ENCODE results near the gene CINP.
"Not testable (repeated sequence)": the region's sequence is repeated elsewhere in the genome, so short reads cannot be mapped to it uniquely, and the experiment has no call there.

The CINP gene

GRCh38 chr14:102353126-102353619 lies 9.5 kb downstream of the CINP start:
- Histone ChIP-seq H3K4me3 (ENCODE audit: extremely low read depth, insufficient read depth, low read length, poor library complexity, severe bottlenecking) (no peak overlapping the region), H3K4me1 (ENCODE audit: control insufficient read depth, insufficient read depth, low read length, poor library complexity, severe bottlenecking) (no peaks in the 10 kb centered on the region), H3K36me3 (ENCODE audit: control insufficient read depth, insufficient read depth, low read length) (peaks cover 75% of the 10 kb centered on the region), H3K27ac (ENCODE audit: low read depth, low read length, severe bottlenecking) (no peak overlapping the region), H3K9me3 (ENCODE audit: control insufficient read depth, low read length) (no peaks in the 10 kb centered on the region)
- WGBS, 2 experiments (ENCODE audit: insufficient coverage in 2 of 2): 89 to 93% methylated on average over 7 of the region's 8 CpGs

- WGBS, 2 experiments (ENCODE audit: insufficient coverage in 2 of 2): 93 to 94% methylated on average over 2 of the region's 4 CpGs
- H3K4me1 ChIP-seq (ENCODE audit: control insufficient read depth, insufficient read depth, low read length, poor library complexity, severe bottlenecking): no peaks in the 10 kb centered on the region
- peaks cover 71% of the 10 kb centered on the region for H3K36me3 ChIP-seq (ENCODE audit: control insufficient read depth, insufficient read depth, low read length)
- no peak overlapping the region for H3K4me3 ChIP-seq (ENCODE audit: extremely low read depth, insufficient read depth, low read length, poor library complexity, severe bottlenecking)
- no peak overlapping the region for H3K27ac ChIP-seq (ENCODE audit: low read depth, low read length, severe bottlenecking)
- no peaks in the 10 kb centered on the region for H3K9me3 ChIP-seq (ENCODE audit: control insufficient read depth, low read length)
These were observed 10.5 kb downstream of the CINP start for GRCh38 chr14:102352213-102352612.

GRCh38 chr14:102351593-102351992 lies 11.1 kb downstream of the CINP start:
- 93 to 97% methylated on average over 6 to 8 of the region's 9 CpGs for WGBS, 2 experiments (ENCODE audit: insufficient coverage in 2 of 2)
- peaks cover 76% of the 10 kb centered on the region for H3K36me3 ChIP-seq (ENCODE audit: control insufficient read depth, insufficient read depth, low read length)
- not testable (repeated sequence) for H3K4me3 ChIP-seq (ENCODE audit: extremely low read depth, insufficient read depth, low read length, poor library complexity, severe bottlenecking)

GRCh38 chr14:102351023-102351422 lies 11.7 kb downstream of the CINP start:
- WGBS, 2 experiments (ENCODE audit: insufficient coverage in 2 of 2): 95 to 96% methylated on average over 8 to 9 of the region's 10 CpGs
- Histone ChIP-seq H3K9me3 (ENCODE audit: control insufficient read depth, low read length) (no peaks in the 10 kb centered on the region), H3K4me3 (ENCODE audit: extremely low read depth, insufficient read depth, low read length, poor library complexity, severe bottlenecking) (no peak overlapping the region), H3K36me3 (ENCODE audit: control insufficient read depth, insufficient read depth, low read length) (peaks cover 79% of the 10 kb centered on the region), H3K27ac (ENCODE audit: low read depth, low read length, severe bottlenecking) (no peak overlapping the region), H3K4me1 (ENCODE audit: control insufficient read depth, insufficient read depth, low read length, poor library complexity, severe bottlenecking) (no peaks in the 10 kb centered on the region)

More at GRCh38 chr14:102351593-102351992, 11.1 kb downstream of the CINP start:
- H3K27ac ChIP-seq (ENCODE audit: low read depth, low read length, severe bottlenecking); H3K9me3 ChIP-seq (ENCODE audit: control insufficient read depth, low read length); H3K4me1 ChIP-seq (ENCODE audit: control insufficient read depth, insufficient read depth, low read length, poor library complexity, severe bottlenecking): not testable (repeated sequence)

DNA sequence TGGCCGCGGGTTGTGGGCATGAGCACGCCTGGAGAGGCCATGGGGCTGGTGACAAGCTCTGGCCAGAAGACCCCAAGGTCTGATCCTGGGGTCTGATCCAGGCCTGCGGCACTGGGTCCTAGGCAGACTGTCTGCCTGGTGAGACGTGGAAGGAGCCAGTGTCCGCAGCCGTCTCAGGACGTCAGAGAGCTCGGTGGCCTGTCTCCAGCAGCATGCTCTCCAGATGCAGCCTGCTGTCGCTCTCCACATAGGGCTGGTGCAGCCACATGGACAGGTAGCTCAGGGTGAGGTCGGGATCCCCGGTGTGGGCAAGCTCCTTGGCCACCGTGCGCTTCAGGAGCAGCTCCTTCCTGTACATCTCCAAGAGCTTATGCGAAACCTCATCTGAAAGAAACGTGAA lies 14.3 kb downstream of the CINP start:
- H3K36me3 ChIP-seq (ENCODE audit: control insufficient read depth, insufficient read depth, low read length): peaks cover 69% of the 10 kb centered on the region
- H3K9me3 ChIP-seq (ENCODE audit: control insufficient read depth, low read length): no peaks in the 10 kb centered on the region
- 90 to 95% methylated on average over 16 of the region's 16 CpGs for WGBS, 2 experiments (ENCODE audit: insufficient coverage in 2 of 2)
- no peak overlapping the region for H3K27ac ChIP-seq (ENCODE audit: low read depth, low read length, severe bottlenecking)
- H3K4me1 ChIP-seq (ENCODE audit: control insufficient read depth, insufficient read depth, low read length, poor library complexity, severe bottlenecking): no peaks in the 10 kb centered on the region
- H3K4me3 ChIP-seq (ENCODE audit: extremely low read depth, insufficient read depth, low read length, poor library complexity, severe bottlenecking): no peak overlapping the region

DNA sequence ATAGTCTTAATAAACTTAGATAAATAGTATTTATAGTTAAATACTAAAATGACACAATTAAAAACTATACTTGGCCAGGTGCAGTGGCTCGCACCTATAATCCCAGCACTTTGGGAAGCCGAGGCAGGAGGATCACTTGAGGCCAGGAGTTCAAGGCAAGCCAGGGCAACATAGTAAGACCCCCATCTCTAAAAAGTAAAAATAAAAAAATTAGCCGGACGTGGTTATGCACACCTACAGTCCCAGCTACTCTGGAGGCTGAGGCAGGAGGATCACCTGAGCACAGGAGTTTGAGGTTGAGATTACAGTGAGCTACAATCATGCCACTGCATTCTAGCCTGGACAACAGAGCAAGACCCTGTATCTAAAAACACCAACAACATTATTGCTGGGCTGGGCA lies 16.0 kb downstream of the CINP start:
- Histone ChIP-seq H3K4me3 (ENCODE audit: extremely low read depth, insufficient read depth, low read length, poor library complexity, severe bottlenecking) (no peak overlapping the region), H3K36me3 (ENCODE audit: control insufficient read depth, insufficient read depth, low read length) (peaks cover 64% of the 10 kb centered on the region)

DNA sequence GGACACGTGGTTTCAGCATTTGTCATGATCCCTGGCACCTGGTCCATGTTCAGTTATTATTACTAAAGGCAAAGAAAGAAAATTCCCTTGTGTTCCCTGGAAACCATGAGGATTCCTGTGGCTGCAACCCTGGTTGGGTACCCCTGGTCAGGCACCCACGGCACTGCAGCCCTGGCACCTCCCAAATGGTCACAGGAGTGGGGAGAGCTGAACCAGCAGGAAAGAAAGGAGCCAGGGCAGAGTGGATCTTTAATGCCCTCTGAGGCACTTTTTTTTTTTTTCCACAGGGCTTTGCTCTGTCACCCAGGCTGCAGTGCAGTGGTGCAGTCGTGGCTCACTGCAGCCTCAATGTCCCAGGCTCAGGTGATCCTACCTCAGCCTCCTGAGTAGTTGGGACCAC lies 17.5 kb downstream of the CINP start:
- no peak overlapping the region for H3K4me3 ChIP-seq (ENCODE audit: extremely low read depth, insufficient read depth, low read length, poor library complexity, severe bottlenecking)
- H3K27ac ChIP-seq (ENCODE audit: low read depth, low read length, severe bottlenecking): no peak overlapping the region
- H3K9me3 ChIP-seq (ENCODE audit: control insufficient read depth, low read length): no peaks in the 10 kb centered on the region
- WGBS, 2 experiments (ENCODE audit: insufficient coverage in 2 of 2): 82 to 90% methylated on average over 3 of the region's 3 CpGs
- H3K4me1 ChIP-seq (ENCODE audit: control insufficient read depth, insufficient read depth, low read length, poor library complexity, severe bottlenecking): no peaks in the 10 kb centered on the region
- peaks cover 72% of the 10 kb centered on the region for H3K36me3 ChIP-seq (ENCODE audit: control insufficient read depth, insufficient read depth, low read length)

More for the DNA sequence above, 16.0 kb downstream of the CINP start:
- WGBS, 2 experiments (ENCODE audit: insufficient coverage in 2 of 2): 100% methylated on average over 2 of the region's 4 CpGs; no CpG with 5 or more reads in 1 of the 2 experiments
- Histone ChIP-seq H3K4me1 (ENCODE audit: control insufficient read depth, insufficient read depth, low read length, poor library complexity, severe bottlenecking) (no peaks in the 10 kb centered on the region), H3K9me3 (ENCODE audit: control insufficient read depth, low read length) (no peaks in the 10 kb centered on the region), H3K27ac (ENCODE audit: low read depth, low read length, severe bottlenecking) (no peak overlapping the region)

- no peaks in the 10 kb centered on the region for H3K9me3 ChIP-seq (ENCODE audit: control insufficient read depth, low read length)
- peaks cover 66% of the 10 kb centered on the region for H3K36me3 ChIP-seq (ENCODE audit: control insufficient read depth, insufficient read depth, low read length)
- H3K27ac ChIP-seq (ENCODE audit: low read depth, low read length, severe bottlenecking): no peak overlapping the region
- WGBS, 2 experiments (ENCODE audit: insufficient coverage in 2 of 2): 83 to 98% methylated on average over 1 to 5 of the region's 5 CpGs
- H3K4me3 ChIP-seq (ENCODE audit: extremely low read depth, insufficient read depth, low read length, poor library complexity, severe bottlenecking): no peak overlapping the region
- H3K4me1 ChIP-seq (ENCODE audit: control insufficient read depth, insufficient read depth, low read length, poor library complexity, severe bottlenecking): no peaks in the 10 kb centered on the region
These were observed 18.2 kb downstream of the CINP start for GRCh38 chr14:102344485-102344884.

GRCh38 chr14:102344084-102344483 lies 18.6 kb downstream of the CINP start:
- no peaks in the 10 kb centered on the region for H3K4me1 ChIP-seq (ENCODE audit: control insufficient read depth, insufficient read depth, low read length, poor library complexity, severe bottlenecking)
- no peaks in the 10 kb centered on the region for H3K9me3 ChIP-seq (ENCODE audit: control insufficient read depth, low read length)
- no peak overlapping the region for H3K4me3 ChIP-seq (ENCODE audit: extremely low read depth, insufficient read depth, low read length, poor library complexity, severe bottlenecking)
- WGBS, 2 experiments (ENCODE audit: insufficient coverage in 2 of 2): 92 to 97% methylated on average over 5 to 6 of the region's 7 CpGs
- no peak overlapping the region for H3K27ac ChIP-seq (ENCODE audit: low read depth, low read length, severe bottlenecking)
- peaks cover 66% of the 10 kb centered on the region for H3K36me3 ChIP-seq (ENCODE audit: control insufficient read depth, insufficient read depth, low read length)

DNA sequence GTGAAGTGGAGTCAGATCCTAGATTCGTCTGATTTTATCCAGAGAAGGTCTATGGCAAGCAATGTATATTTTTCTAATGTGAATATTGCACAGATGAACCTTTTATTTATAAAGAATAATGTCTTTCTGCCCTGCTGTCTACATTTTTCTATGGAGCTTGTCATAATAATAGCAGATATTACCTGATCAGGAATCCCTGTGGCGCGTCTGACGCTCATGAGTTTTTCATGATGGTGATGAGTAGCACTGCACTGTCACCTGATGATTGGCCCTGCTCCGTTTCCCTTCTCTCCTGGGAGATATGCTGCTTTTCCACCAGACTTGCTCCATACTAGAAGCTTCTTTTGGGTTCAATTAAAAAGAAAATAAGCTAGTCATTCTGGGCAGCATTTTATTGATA lies 20.5 kb downstream of the CINP start:
- Histone ChIP-seq H3K4me3 (ENCODE audit: extremely low read depth, insufficient read depth, low read length, poor library complexity, severe bottlenecking) (no peak overlapping the region), H3K9me3 (ENCODE audit: control insufficient read depth, low read length) (no peaks in the 10 kb centered on the region), H3K36me3 (ENCODE audit: control insufficient read depth, insufficient read depth, low read length) (peaks cover 68% of the 10 kb centered on the region), H3K4me1 (ENCODE audit: control insufficient read depth, insufficient read depth, low read length, poor library complexity, severe bottlenecking) (no peaks in the 10 kb centered on the region), H3K27ac (ENCODE audit: low read depth, low read length, severe bottlenecking) (no peak overlapping the region)
- 97% methylated on average over 4 of the region's 5 CpGs; no CpG with 5 or more reads in 1 of the 2 experiments for WGBS, 2 experiments (ENCODE audit: insufficient coverage in 2 of 2)

GRCh38 chr14:102341566-102341965 lies 21.1 kb downstream of the CINP start:
- Histone ChIP-seq H3K4me1 (ENCODE audit: control insufficient read depth, insufficient read depth, low read length, poor library complexity, severe bottlenecking) (no peaks in the 10 kb centered on the region), H3K27ac (ENCODE audit: low read depth, low read length, severe bottlenecking) (no peak overlapping the region), H3K4me3 (ENCODE audit: extremely low read depth, insufficient read depth, low read length, poor library complexity, severe bottlenecking) (no peak overlapping the region), H3K9me3 (ENCODE audit: control insufficient read depth, low read length) (no peaks in the 10 kb centered on the region), H3K36me3 (ENCODE audit: control insufficient read depth, insufficient read depth, low read length) (peaks cover 67% of the 10 kb centered on the region)
- 93 to 94% methylated on average over 8 of the region's 8 CpGs for WGBS, 2 experiments (ENCODE audit: insufficient coverage in 2 of 2)

Measured in mesodermal cell (in vitro differentiated cells).